GM18519 (cell line): ENCODE data around the gene ARHGEF38.
"Not testable (repeated sequence)": the region's sequence is repeated elsewhere in the genome, so short reads cannot be mapped to it uniquely, and the experiment has no call there.

Source experiments
- ATAC-seq: cut with Tn5 transposase; IDR thresholded peaks from one replicate; pipeline ENCODE4 v1.9.1; 2021; ENCODE audit warnings: mild to moderate bottlenecking, moderate library complexity; ENCODE audit not compliant: unreplicated experiment, low FRiP score

ARHGEF38 gene

DNA sequence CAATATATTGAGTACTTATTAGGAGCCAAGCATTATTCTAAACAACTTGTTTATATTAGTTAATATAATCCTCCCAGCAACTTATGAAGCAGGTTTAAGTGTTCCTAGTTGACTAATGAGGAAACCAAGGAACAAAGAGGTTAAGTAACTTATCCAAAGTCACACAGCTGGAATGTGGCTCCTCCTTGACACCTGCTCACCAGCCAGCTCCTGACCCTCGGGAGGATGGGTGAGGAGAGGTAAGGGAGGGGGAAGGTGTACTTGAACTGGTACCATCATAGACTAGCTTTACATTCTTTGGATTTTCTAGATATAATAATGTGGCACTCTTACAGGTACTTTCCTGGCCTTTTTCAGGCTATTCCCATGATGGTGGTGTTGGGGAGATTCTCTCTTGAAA lies 50.7 kb downstream of the ARHGEF38 start:
- no peak for ATAC-seq

DNA sequence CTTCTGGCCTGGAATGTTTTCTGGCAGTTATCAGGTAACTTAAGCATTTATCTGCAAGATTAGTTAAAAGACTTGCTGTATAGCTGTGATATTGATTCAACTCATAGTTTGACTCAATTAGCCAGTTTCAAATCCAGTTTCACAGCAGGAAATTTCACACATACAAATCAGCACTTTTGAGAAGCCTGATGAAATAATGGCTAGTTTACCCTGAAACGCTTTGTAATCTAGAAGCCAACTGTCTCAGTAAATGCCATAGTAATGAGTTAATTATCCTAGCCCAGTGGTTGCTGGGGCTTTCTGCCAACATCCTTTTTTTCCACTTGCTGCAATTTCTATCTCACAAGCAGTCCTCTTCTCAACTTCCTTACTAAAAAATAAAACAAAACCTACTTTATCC lies 53.1 kb downstream of the ARHGEF38 start:
- no peak for ATAC-seq

DNA sequence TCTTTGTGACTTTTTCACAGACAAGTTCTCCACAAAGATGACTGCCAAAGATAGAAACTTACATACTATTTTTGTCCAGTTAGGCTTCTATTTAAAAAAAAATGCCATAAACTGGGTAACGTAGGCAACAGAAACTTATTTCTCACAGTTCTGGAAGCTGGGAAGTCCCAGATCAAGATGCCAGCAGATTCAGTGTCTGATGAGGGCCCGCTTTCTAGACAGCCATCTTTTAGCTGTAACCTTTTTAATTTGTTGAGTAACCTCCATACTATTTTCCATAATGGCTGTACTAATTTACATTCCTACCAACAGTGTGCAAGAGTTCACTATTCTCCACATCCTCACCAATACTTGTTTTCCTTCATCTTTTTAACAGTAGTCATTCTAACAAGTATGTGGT lies 55.5 kb downstream of the ARHGEF38 start:
- no peak for ATAC-seq

DNA sequence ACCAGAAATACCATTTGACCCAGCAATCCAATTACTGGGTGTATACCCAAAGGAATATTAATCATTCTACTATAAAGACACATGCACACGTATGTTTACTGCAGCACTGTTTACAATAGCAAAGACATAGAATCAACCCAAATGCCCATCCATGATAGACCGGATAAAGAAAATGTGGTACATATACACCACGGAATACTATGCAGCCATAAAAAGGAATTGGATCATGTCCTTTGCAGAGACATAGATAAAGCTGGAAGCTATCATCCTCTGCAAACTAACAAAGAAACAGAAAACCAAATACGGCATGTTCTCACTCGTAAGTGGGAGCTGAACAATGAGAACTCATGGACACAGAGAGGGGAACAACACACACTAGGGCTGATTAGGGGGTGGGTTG lies 57.4 kb downstream of the ARHGEF38 start:
- not testable (repeated sequence) for ATAC-seq

- ATAC-seq: no peak
Measured at GRCh38 chr4:105613306-105613705, 60.9 kb downstream of the ARHGEF38 start.

DNA sequence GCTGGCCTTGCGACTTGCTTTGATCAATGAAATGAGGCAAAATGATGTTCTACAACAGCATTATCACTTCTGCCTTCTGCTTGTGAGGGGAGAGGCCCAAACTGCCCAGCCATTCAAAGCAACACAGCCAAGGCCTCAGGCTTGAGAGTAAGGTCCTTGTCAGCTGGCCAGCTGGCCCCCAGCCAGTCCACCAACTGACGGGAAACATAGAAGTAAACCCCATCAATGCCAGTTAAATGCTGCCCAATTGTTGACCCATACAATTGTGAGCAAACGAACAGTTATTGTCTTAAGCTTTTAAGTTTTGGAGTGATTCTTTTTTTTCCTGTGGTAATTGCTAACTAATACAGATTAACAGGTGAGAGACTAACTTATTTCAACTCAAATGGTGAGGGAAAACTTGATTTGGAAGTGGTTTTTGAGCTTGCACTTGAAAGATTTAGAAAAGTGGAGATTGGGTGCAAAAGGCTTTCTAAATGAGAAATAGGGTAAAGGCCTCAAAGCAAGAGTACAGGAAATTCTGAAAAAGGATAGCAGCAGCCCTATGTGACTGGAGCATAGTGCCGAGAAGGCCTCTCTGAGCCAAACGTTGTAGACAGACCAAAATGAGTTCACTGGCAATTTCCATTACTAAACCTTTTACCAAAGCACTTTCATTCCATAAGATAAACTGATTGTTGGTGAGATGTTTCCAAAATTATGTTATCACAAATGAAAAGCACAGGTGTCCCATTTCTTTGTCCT lies 66.9 kb downstream of the ARHGEF38 start:
- ATAC-seq: no peak

GRCh38 chr4:105620640-105621323 lies 68.4 kb downstream of the ARHGEF38 start:
- no peak for ATAC-seq

GRCh38 chr4:105622269-105622668 lies 69.8 kb downstream of the ARHGEF38 start:
- ATAC-seq: no peak

GRCh38 chr4:105623099-105623498 lies 70.7 kb downstream of the ARHGEF38 start:
- no peak for ATAC-seq

GRCh38 chr4:105624530-105624929 lies 72.1 kb downstream of the ARHGEF38 start:
- ATAC-seq: peak; percentile 40

GRCh38 chr4:105625214-105625613 lies 72.8 kb downstream of the ARHGEF38 start:
- ATAC-seq: no peak

DNA sequence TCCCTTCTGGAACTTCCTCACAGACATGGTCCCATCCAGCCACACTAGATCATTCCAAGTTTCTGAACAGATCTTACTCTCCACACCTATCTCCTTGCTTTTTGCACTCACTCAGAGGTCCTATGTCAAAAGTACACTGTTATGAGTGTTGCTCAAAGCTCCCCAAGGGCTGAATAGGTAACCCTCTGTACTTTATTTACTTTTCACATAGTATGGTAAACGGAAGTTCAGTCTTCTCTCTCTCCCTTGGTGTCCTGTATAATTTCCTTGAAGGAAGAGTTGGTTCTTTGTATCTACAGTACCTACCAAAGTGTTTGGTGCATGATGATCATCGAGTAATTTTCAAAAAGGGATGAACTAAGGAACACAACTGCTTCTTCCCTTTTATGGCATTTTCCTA lies 74.4 kb downstream of the ARHGEF38 start:
- ATAC-seq: no peak

DNA sequence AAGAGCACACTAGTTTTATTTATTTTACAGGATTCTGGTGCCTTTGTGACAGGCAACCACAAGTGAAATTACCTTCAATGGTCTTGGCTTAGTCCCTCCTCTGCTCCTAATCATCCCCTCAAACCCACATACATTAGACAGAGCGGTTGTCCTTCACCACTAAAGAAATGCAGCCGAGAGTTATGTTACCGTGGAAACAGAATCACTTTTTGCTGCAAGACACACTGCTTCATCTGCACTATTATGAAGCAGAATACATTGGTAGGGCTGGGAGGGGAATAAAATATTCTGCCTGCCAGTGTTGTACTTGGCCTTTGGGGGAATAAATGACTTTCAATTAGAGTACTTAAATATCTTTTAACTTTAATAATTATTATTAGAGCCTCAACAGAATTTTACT lies 75.2 kb downstream of the ARHGEF38 start:
- ATAC-seq: no peak

GRCh38 chr4:105630670-105631655 lies 78.5 kb downstream of the ARHGEF38 start:
- ATAC-seq: no peak

DNA sequence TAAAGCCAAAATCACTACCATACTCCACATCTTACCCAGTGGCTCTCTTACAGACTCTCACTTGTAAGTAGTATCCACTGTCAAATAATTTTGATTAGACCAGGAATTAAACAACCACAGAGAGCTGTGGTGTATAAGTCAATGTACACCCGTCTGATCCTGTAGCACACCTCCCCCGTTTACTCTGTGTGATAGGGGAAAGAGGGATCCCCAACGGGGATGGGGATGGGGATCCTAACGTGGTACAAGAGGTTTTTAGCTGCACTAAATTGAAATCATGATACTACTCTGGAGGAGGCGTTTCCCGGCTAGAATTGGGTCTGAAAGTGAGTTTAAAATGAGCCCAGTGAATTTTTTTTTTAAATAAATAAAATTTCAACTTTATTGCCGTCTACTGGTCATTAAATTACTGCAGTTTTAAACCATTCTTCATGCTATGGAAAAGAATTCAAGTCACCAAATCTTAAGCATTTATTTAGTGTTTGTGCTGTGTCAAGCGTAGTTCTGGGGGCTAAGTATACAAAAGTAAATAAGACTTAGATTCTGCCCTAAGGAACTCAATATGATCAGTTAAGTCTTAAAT lies 79.5 kb downstream of the ARHGEF38 start:
- no peak for ATAC-seq

- ATAC-seq: no peak
Measured at GRCh38 chr4:105632599-105632998, 80.2 kb downstream of the ARHGEF38 start.

DNA sequence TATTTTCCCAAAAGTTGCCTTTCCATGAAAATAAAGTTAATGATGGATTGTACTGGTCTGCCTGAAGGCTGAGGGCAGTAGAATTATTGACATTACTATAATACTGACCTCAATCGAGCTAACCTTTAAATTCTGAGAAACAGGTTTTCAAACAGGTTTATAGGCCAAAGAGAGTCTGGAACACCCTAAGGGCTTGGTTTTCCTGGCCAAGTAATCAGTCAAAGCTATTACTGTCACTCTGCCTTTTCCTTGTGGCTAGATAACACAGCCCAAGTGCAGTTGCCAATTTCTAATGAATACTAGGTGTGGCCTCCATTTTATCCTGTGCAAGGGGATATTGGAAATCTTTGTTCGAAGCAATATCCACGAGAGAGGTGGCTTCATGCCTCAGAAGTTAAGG lies 80.8 kb downstream of the ARHGEF38 start:
- no peak for ATAC-seq

GRCh38 chr4:105634402-105635080 lies 82.1 kb downstream of the ARHGEF38 start:
- ATAC-seq: no peak

GRCh38 chr4:105637408-105638176 lies 85.2 kb downstream of the ARHGEF38 start:
- peak; percentile 60 for ATAC-seq
